ENCODE data around the gene PGC. TPM values are rescaled to one million over a fixed set of nuclear protein-coding genes. Genes with fewer than 3 reads are reported as not detected.

The PGC gene
- total and polyA plus RNA-seq, 10 donors = 0.26 to 0.74 (median 0.48) TPM; not detected in 7

DNA sequence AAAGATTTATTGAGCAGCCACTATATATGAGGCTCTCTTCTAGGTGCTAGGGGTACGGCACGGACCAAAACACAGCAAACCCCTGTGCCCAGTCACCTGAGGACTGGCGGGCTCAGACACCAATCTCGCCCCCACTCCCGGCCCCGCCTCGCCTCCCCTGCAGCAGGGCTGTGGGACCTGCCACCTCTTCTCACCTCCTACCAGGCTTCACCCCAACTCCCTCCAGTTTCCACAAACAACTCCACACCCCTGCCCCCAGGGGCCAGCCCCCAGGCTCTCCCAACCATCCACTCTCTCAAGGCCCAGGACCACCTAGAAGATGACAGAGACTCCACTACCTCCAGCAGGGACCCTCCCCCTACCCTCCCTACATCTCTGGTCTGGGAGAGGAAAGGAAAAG, 18.2 kb downstream of the PGC start:
- no peaks in the 10 kb centered on the region for H3K9me3 ChIP-seq
- H3K4me1 ChIP-seq = peaks cover 62 to 100% (median 100%) of the 10 kb centered on the region in 6 donors
- no peaks in the 10 kb centered on the region for H3K27me3 ChIP-seq (replicated peaks in 1 of 7)
- peak overlapping the region in 2 of 8 donors; percentile 98 for H3K4me3 ChIP-seq
- WGBS, 5 donors = 83 to 91% (median 87%) methylated on average over 7 of the region's 7 CpGs
- peak overlapping the region in 7 of 8 donors; percentile 46 to 100 (median 99) for H3K27ac ChIP-seq
- TF ChIP-seq POLR2A (IDR thresholded peaks at IDR 0.05) (no peak), CTCF (IDR thresholded peaks at IDR 0.05 in 8 of 11, conservative IDR thresholded peaks at IDR 0.05 in 3 of 11) (no peak), POLR2AphosphoS5 (IDR thresholded peaks at IDR 0.05) (no peak)
- intact Hi-C loops (cut with DNase I; ENCODE audit: low total_unique reads) = no loop called here
- peak; percentile 82 for DNase-seq
- H3K36me3 ChIP-seq = peaks cover 0 to 21% (median 0%) of the 10 kb centered on the region in 6 donors

GRCh38 chr6:41728073-41728936, 18.9 kb downstream of the PGC start:
- Histone ChIP-seq H3K27me3 (replicated peaks in 1 of 7) (no peaks in the 10 kb centered on the region), H3K4me1 (peaks cover 57 to 100% (median 100%) of the 10 kb centered on the region in 6 donors), H3K36me3 (peaks cover 0 to 21% (median 0%) of the 10 kb centered on the region in 6 donors), H3K4me3 (peak overlapping the region in 2 of 8 donors; percentile 98), H3K9me3 (no peaks in the 10 kb centered on the region), H3K27ac (peak overlapping the region; percentile 13 to 100 (median 98))
- WGBS, 5 donors = 67 to 83% (median 78%) methylated on average over 15 to 19 of the region's 19 CpGs
- intact Hi-C loops (cut with DNase I; ENCODE audit: low total_unique reads) = no loop called here
- peak; percentile 89 for DNase-seq
- peak in 1 of 3 donors; percentile 38 for TF ChIP-seq POLR2A (IDR thresholded peaks at IDR 0.05)
- peak; percentile 84 to 85 (median 85) for TF ChIP-seq POLR2AphosphoS5 (IDR thresholded peaks at IDR 0.05)
- no peak for TF ChIP-seq CTCF (IDR thresholded peaks at IDR 0.05 in 8 of 11, conservative IDR thresholded peaks at IDR 0.05 in 3 of 11)

DNA sequence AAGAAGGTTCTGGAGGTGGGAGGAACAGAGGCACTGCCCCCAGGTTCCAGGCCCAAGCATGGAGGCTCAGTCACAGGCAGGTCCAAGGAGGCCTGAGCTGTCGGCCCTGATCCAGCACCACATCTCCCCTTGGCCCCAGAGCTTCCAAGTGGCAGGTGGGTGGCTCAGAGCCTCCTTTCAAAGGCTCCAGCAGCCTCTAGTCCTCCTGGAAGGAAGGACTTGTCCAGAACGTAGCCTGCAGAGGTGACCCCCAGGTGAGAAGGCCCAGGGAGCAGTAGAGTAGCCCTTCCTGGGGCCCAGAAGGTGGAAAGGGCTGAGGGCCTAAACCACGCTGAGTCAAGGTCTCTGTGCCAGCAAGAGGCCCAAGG, 19.5 kb downstream of the PGC start:
- 84 to 98% (median 86%) methylated on average over 3 of the region's 3 CpGs; no CpG with 5 or more reads in 1 of the 5 donors for WGBS, 5 donors
- intact Hi-C loops (cut with DNase I; ENCODE audit: low total_unique reads) = no loop called here
- H3K4me3 ChIP-seq = peak overlapping the region in 3 of 8 donors; percentile 5 to 98 (median 8)
- TF ChIP-seq POLR2AphosphoS5 (IDR thresholded peaks at IDR 0.05) = no peak
- no peak for TF ChIP-seq CTCF (IDR thresholded peaks at IDR 0.05 in 8 of 11, conservative IDR thresholded peaks at IDR 0.05 in 3 of 11)
- TF ChIP-seq POLR2A (IDR thresholded peaks at IDR 0.05) = no peak
- peaks cover 0 to 21% (median 0%) of the 10 kb centered on the region in 6 donors for H3K36me3 ChIP-seq
- no peaks in the 10 kb centered on the region for H3K9me3 ChIP-seq
- peak overlapping the region; percentile 13 to 100 (median 98) for H3K27ac ChIP-seq
- no peaks in the 10 kb centered on the region for H3K27me3 ChIP-seq (replicated peaks in 1 of 7)
- H3K4me1 ChIP-seq = peaks cover 50 to 100% (median 100%) of the 10 kb centered on the region in 6 donors
- DNase-seq = peak; percentile 71

DNA sequence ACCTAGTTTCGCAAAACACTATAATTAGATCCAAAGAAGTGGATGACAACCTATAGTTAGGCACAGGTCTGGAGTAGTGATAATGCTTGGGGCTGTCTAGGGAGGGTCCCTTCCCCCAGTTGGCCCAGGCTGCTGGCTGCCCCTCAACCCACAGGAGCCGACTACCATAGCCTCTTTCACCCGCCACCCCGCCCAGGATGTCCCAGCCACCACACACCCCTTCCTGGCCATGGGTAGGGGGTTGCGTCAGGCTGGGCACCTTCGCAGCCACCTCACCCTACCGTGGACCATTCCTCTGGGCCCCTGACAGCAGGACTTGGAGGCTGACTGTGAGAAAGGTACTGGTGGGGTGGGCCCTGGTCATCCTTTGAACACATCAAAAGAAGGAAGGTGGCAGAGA, 20.3 kb downstream of the PGC start:
- no peak for TF ChIP-seq POLR2A (IDR thresholded peaks at IDR 0.05)
- TF ChIP-seq CTCF (IDR thresholded peaks at IDR 0.05 in 8 of 11, conservative IDR thresholded peaks at IDR 0.05 in 3 of 11) = no peak
- peak; percentile 36 to 72 (median 62) for TF ChIP-seq POLR2AphosphoS5 (IDR thresholded peaks at IDR 0.05)
- Histone ChIP-seq H3K27me3 (replicated peaks in 1 of 7) (no peaks in the 10 kb centered on the region), H3K4me3 (peak overlapping the region in 3 of 8 donors; percentile 8 to 98 (median 19)), H3K9me3 (no peaks in the 10 kb centered on the region), H3K4me1 (peaks cover 53 to 100% (median 100%) of the 10 kb centered on the region in 6 donors), H3K27ac (peak overlapping the region; percentile 36 to 100 (median 98)), H3K36me3 (peaks cover 0 to 21% (median 0%) of the 10 kb centered on the region in 6 donors)
- peak; percentile 88 for DNase-seq
- 31 to 54% (median 47%) methylated on average over 7 of the region's 7 CpGs for WGBS, 5 donors
- intact Hi-C loops (cut with DNase I; ENCODE audit: low total_unique reads) = no loop called here
